ENCODE data around the gene LAGE3. TPM values are rescaled to one million over a fixed set of nuclear protein-coding genes. Genes with fewer than 3 reads are reported as not detected.

The LAGE3 gene
- total and polyA plus RNA-seq, 2 of the 8 experiments (the other 6 are each of a cell fraction or from before 2014, with no cell fraction given) = 44.5 to 102 TPM

GRCh38 chrX:154502989-154503388, 23.9 kb upstream of the LAGE3 start:
- Histone ChIP-seq H3K18ac (ENCODE audit: extremely low read depth, low read length) (no peak overlapping the region), H4K20me1 (replicated peaks in 1 of 2; ENCODE audit: control insufficient read depth in 1 of 2, insufficient read depth in 2 of 2, low read length in 2 of 2) (no peaks in the 10 kb centered on the region), H3K23me2 (ENCODE audit: low read depth, low read length) (no peaks in the 10 kb centered on the region), H3K36me3 (ENCODE audit: control insufficient read depth in 2 of 4, insufficient read depth in 4 of 4, low read length in 3 of 4) (no peaks in the 10 kb centered on the region; a peak in 1 of 8 replicates), H3K79me2 (ENCODE audit: control insufficient read depth in 1 of 2, insufficient read depth in 2 of 2, low read length in 2 of 2) (no peaks in the 10 kb centered on the region), H3K14ac (ENCODE audit: insufficient read length) (no peak overlapping the region), H3K4me2 (ENCODE audit: insufficient read depth in 1 of 2, low read depth in 2 of 2, low read length in 2 of 2) (no peak overlapping the region), H3K27ac (ENCODE audit: low read depth, low read length) (no peak overlapping the region), H3K4me1 (replicated peaks in 1 of 4; ENCODE audit: control insufficient read depth in 3 of 4, insufficient read depth in 4 of 4, low read length in 3 of 4) (no peaks in the 10 kb centered on the region), H2BK15ac (ENCODE audit: low read length) (no peak overlapping the region), H3K4ac (replicated peaks; ENCODE audit: insufficient read length, low read depth, low read length) (no peak overlapping the region), H3K27me3 (replicated peaks in 1 of 4; ENCODE audit: control insufficient read depth in 3 of 4, extremely low read depth in 1 of 4, insufficient read depth in 3 of 4, low read length in 3 of 4) (no peaks in the 10 kb centered on the region), H3K9ac (replicated peaks in 1 of 4; ENCODE audit: extremely low read depth in 1 of 4, low read depth in 3 of 4, low read length in 3 of 4) (no peak overlapping the region), H4K5ac (ENCODE audit: insufficient read length, low read depth, low read length) (no peak overlapping the region), H3K9me3 (ENCODE audit: insufficient read depth in 2 of 2, low read depth in 1 of 2, low read length in 1 of 2) (no peaks in the 10 kb centered on the region), H3K56ac (replicated peaks; ENCODE audit: insufficient read length, low read depth, low read length) (no peak overlapping the region), H4K91ac (replicated peaks; ENCODE audit: insufficient read length, low read length) (no peak overlapping the region), H2BK5ac (ENCODE audit: low read depth, low read length) (no peak overlapping the region), H3K23ac (ENCODE audit: insufficient read length) (no peak overlapping the region), H2BK20ac (ENCODE audit: low read length) (no peak overlapping the region), H2BK120ac (replicated peaks; ENCODE audit: low read depth, low read length) (no peak overlapping the region), H2AK5ac (ENCODE audit: low read depth, low read length) (no peak overlapping the region), H2BK12ac (ENCODE audit: low read depth, low read length) (no peak overlapping the region), H3K79me1 (ENCODE audit: low read depth, low read length) (no peaks in the 10 kb centered on the region), H3K4me3 (ENCODE audit: extremely low read depth in 1 of 4, insufficient read depth in 2 of 4, low read depth in 3 of 4, low read length in 4 of 4) (no peak overlapping the region), H2AFZ (ENCODE audit: low read length) (no peak overlapping the region), H4K8ac (ENCODE audit: extremely low read depth, insufficient read depth, low read length) (no peak overlapping the region)
- DNase-seq (ENCODE audit: low read depth in 1 of 2, low spot score in 2 of 2) = no peak
- FAIRE-seq = no peak
- TF ChIP-seq EGR1 (IDR thresholded peaks at IDR 0.05; ENCODE audit: borderline replicate concordance, low read depth, low read length) = no peak
- no peak for TF ChIP-seq ATF3 (IDR thresholded peaks at IDR 0.05; ENCODE audit: insufficient read depth, low read depth, low read length)
- no peak for TF ChIP-seq TAF7 (optimal IDR thresholded peaks at IDR 0.05; ENCODE audit: borderline replicate concordance, low read depth, low read length)
- TF ChIP-seq CREB1 (IDR thresholded peaks at IDR 0.05) = no peak
- no peak for TF ChIP-seq E2F6 (IDR thresholded peaks at IDR 0.05)
- no peak for TF ChIP-seq CEBPB (IDR thresholded peaks at IDR 0.05; ENCODE audit: low read depth, low read length)
- 94% methylated on average over 3 of the region's 3 CpGs; no CpG with 5 or more reads in 1 of the 2 experiments for WGBS, 2 experiments (ENCODE audit: extremely low coverage in 1 of 2, insufficient coverage in 1 of 2, insufficient read length in 1 of 2, insufficient replicate concordance in 2 of 2, low coverage in 1 of 2, low lambda C conversion rate in 2 of 2, missing lambda C conversion rate in 1 of 2)
- ChIA-PET POLR2A (ENCODE audit: partially characterized antibody) (interaction anchor here (0.7 kb wide), 1 partner anchor 13 kb away, joined by 3 read pairs; the partner anchor contains the start of gene FAM3A), CTCF (ENCODE audit: partially characterized antibody) (interaction anchor here (0.7 to 1.1 kb wide), 2 partner anchors 21 to 77 kb away, joined by 3 to 5 read pairs; no protein-coding TSS in a partner anchor)
